LNCAP (cell line): Measurements from ENCODE around the gene CCNK.

Experiments used
- TF ChIP-seq, protein P1 (sequence below): fragments of 450-650 bp; IDR thresholded peaks from 2 replicates; pipeline ENCODE4 v1.5.1; 2017; ENCODE audit warnings: mild to moderate bottlenecking

CCNK gene

DNA sequence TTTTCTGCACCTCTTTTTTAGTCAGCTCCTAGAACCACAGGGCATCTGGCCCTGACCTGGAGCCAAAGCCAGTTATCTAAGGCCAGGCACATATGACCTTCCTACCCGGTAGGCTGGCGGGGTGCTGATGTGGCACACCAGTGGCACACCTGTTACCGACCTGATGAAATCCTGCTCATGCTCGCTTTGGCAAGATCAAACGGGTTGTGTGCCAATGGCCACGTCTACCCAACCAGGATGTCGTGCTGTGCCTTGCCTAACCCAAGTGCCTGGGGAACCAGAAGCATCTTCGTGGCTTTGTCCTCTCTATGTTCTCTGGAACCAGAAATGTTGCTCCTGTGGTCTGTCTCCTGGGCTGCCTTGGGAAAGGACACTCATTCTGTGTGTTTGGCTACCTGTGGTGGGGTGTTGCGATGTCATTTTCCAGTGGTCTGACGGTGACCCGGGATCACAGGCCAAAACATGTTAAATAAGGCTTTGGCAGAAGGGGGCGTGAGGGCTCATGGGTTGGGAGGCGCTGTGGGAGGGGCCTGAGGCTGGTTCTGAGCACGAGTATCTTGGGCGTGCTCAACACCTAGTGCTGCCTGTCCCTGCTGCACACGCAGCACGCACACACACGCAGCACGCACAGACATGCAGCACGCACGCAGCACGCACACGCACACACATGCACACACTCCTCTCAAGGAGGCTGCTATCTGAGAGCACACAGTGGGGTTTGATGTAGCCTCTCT is 27.9 kb downstream of the CCNK start:
- TF ChIP-seq, protein P1, sequence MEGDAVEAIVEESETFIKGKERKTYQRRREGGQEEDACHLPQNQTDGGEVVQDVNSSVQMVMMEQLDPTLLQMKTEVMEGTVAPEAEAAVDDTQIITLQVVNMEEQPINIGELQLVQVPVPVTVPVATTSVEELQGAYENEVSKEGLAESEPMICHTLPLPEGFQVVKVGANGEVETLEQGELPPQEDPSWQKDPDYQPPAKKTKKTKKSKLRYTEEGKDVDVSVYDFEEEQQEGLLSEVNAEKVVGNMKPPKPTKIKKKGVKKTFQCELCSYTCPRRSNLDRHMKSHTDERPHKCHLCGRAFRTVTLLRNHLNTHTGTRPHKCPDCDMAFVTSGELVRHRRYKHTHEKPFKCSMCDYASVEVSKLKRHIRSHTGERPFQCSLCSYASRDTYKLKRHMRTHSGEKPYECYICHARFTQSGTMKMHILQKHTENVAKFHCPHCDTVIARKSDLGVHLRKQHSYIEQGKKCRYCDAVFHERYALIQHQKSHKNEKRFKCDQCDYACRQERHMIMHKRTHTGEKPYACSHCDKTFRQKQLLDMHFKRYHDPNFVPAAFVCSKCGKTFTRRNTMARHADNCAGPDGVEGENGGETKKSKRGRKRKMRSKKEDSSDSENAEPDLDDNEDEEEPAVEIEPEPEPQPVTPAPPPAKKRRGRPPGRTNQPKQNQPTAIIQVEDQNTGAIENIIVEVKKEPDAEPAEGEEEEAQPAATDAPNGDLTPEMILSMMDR, result no peak

- TF ChIP-seq, protein P1, result no peak
Measured at GRCh38 chr14:99509871-99510555, 28.8 kb downstream of the CCNK start.

DNA sequence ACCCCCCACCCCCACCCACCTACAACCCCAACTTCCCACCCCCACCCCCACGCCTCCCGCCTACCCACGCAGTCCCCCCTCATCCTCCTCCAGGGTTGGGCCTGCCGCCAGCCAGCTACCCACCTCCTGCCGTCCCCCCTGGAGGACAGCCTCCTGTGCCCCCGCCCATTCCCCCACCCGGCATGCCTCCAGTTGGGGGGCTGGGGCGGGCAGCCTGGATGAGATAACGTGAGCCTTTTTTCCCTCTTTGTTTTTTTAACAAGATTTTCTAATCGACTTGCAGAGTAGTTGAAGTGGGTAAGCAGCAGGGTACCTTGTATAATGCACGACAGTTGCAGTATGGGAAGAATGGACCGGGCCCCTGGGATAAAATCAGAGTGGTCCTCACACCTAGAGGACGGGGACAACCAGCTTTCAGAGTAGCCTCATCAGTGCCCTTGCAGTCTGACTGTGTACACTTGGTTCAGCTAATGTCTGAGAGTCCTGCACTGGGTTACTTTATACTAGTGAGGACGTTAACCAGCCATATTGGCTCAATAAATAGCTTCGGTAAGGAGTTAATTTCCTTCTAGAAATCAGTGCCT is 29.4 kb downstream of the CCNK start:
- TF ChIP-seq, protein P1, result no peak

GRCh38 chr14:99511421-99512109 is 30.4 kb downstream of the CCNK start:
- TF ChIP-seq, protein P1, result no peak

- TF ChIP-seq, protein P1, result no peak
Measured at GRCh38 chr14:99512110-99512449, 30.9 kb downstream of the CCNK start.

GRCh38 chr14:99512571-99513182 is 31.5 kb downstream of the CCNK start:
- TF ChIP-seq, protein P1, result no peak

GRCh38 chr14:99513183-99513694 is 32.0 kb downstream of the CCNK start:
- TF ChIP-seq, protein P1, result no peak
